CD4-positive, alpha-beta memory T cell (primary cell): ENCODE data around the gene RHOT1. TPM values are rescaled to one million over a fixed set of nuclear protein-coding genes. Genes with fewer than 3 reads are reported as not detected.
"Not testable (repeated sequence)": the region's sequence is repeated elsewhere in the genome, so short reads cannot be mapped to it uniquely, and the experiment has no call there.

Source experiments
- CTCF ChIA-PET: fragments of 350-600 bp; sonication (Branson Sonifier 250); formaldehyde crosslinking; loops from one replicate; lab custom pipeline; 2021; ENCODE audit warnings: inconsistent platforms; ENCODE audit not compliant: partially characterized antibody; lab: Charles Lee
- POLR2A ChIA-PET: fragments of 350-600 bp; sonication (Branson Sonifier 250); formaldehyde crosslinking; loops from one replicate; lab custom pipeline; 2021; ENCODE audit not compliant: partially characterized antibody; lab: Charles Lee
- DNase-seq, 5 donors: peaks; one replicate each; pipeline versions ENCODE4 v3.0.0 to v3.0.0-alpha.2; 2020 to 2022; ENCODE audit warnings: mixed read lengths in 1 of 5
- H3K27ac ChIP-seq: one replicate; pipeline ENCODE4 v1.7.0; 2013; ENCODE audit warnings: low read depth, low read length
- H3K27me3 ChIP-seq: 2 replicates; pipeline ENCODE4 v1.7.0; 2013; ENCODE audit warnings: mild to moderate bottlenecking, low read length, moderate library complexity; ENCODE audit not compliant: insufficient read depth
- H3K36me3 ChIP-seq: 2 replicates; pipeline ENCODE4 v1.7.0; 2013; ENCODE audit warnings: mild to moderate bottlenecking, low read length, moderate library complexity; ENCODE audit not compliant: insufficient read depth
- H3K4me1 ChIP-seq: 2 replicates; pipeline ENCODE4 v1.7.0; 2013; ENCODE audit warnings: mild to moderate bottlenecking, low read length, moderate library complexity; ENCODE audit not compliant: insufficient read depth
- H3K4me3 ChIP-seq, 2 donors: one replicate each; pipeline ENCODE4 v1.7.0; 2013; ENCODE audit warnings: low read length in 2 of 2, mild to moderate bottlenecking in 1 of 2
- H3K9me3 ChIP-seq, 2 donors: one replicate each; pipeline ENCODE4 v1.7.0; 2013; ENCODE audit warnings: low read length in 2 of 2, control low read depth in 1 of 2; ENCODE audit not compliant: control insufficient read depth in 1 of 2
- H3K27ac Mint-ChIP-seq, 7 donors: one replicate each; pipeline ENCODE4 v1.8.0; 2020 to 2021; ENCODE audit warnings: mixed read lengths in 7 of 7, mild to moderate bottlenecking in 6 of 7, inconsistent platforms in 3 of 7, moderate library complexity in 3 of 7
- H3K27me3 Mint-ChIP-seq, 2 donors: one replicate each; pipeline ENCODE4 v1.8.0; 2020 to 2021; ENCODE audit warnings: mixed read lengths in 2 of 2
- H3K36me3 Mint-ChIP-seq, 2 donors: one replicate each; pipeline ENCODE4 v1.8.0; 2020 to 2021; ENCODE audit warnings: mixed read lengths in 2 of 2, inconsistent platforms in 1 of 2, mild to moderate bottlenecking in 1 of 2
- H3K4me1 Mint-ChIP-seq, 4 donors: one replicate each; pipeline ENCODE4 v1.8.0; 2020 to 2021; ENCODE audit warnings: mixed read lengths in 4 of 4, mild to moderate bottlenecking in 1 of 4
- H3K4me3 Mint-ChIP-seq, 8 donors: one replicate each; pipeline ENCODE4 v1.8.0; 2020 to 2021; ENCODE audit warnings: mixed read lengths in 8 of 8, mild to moderate bottlenecking in 7 of 8, moderate library complexity in 6 of 8, inconsistent platforms in 3 of 8
- H3K9me3 Mint-ChIP-seq, 8 donors: one replicate each; pipeline ENCODE4 v1.8.0; 2020 to 2021; ENCODE audit warnings: mixed read lengths in 8 of 8, mild to moderate bottlenecking in 5 of 8, inconsistent platforms in 3 of 8, moderate library complexity in 1 of 8
- intact Hi-C: fragments of 100-400 bp; cut with micrococcal nuclease; formaldehyde crosslinking; loops from one replicate; pipeline ENCODE4 v1.15.1; 2023
- polyA plus RNA-seq, 2 donors: library from polyadenylated mRNA; unstranded; fragments of 300-500 nt; fragmentation: Illumina TruSeq; gene quantifications; one replicate each; pipeline ENCODE4 v1.2.3, GENCODE V29; 2021
- total RNA-seq, 2 experiments: library from RNA; stranded (reverse); gene quantifications; one replicate each; pipeline ENCODE4 v1.2.3, GENCODE V29; 2021

Gene RHOT1
- total and polyA plus RNA-seq, 4 experiments from 2014 or later, result 26.9 to 33.9 (median 29.9) TPM

DNA sequence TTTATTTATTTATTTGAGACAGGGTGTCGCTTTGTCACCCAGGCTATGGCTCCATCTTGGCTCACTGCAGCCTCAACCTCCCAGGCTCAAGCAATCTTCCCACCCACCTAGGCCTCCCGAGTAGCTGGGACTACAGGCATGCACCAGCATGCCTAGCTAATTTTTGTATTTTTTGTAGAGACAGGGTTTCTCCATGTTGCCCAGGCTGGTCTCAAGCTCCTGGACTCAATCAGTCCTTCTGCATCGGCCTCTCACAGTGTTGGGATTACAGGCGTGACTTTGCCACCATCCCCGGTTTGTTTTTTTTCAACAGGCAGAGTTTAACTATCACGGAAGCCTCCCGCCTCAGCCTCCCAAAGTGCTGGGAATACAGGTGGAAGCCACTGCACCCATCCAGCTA is 13.8 kb upstream of the RHOT1 start:
- Mint-ChIP-seq H3K4me1 (peaks cover 14 to 31% (median 22%) of the 10 kb centered on the region in 4 donors), H3K27ac (peak overlapping the region; percentile 41 to 93 (median 81)), H3K4me3 (peak overlapping the region; percentile 72 to 100 (median 97))
- CTCF ChIA-PET, result interaction anchor here (1.0 to 6.4 kb wide), 3 partner anchors 8 to 122 kb away, joined by 5 to 82 read pairs (median 5); partner anchors contain the start of genes LRRC37B and RHOT1
- not testable (repeated sequence) for H3K36me3 ChIP-seq, H3K4me3 ChIP-seq, DNase-seq, H3K36me3 Mint-ChIP-seq, H3K9me3 ChIP-seq, H3K9me3 Mint-ChIP-seq, H3K27me3 Mint-ChIP-seq, H3K27me3 ChIP-seq, H3K27ac ChIP-seq
- peaks cover 23% of the 10 kb centered on the region for H3K4me1 ChIP-seq
- POLR2A ChIA-PET, result interaction anchor here (0.8 to 2.8 kb wide), 4 partner anchors 13 to 191 kb away, joined by 3 to 11 read pairs (median 3); partner anchors contain the start of genes RHOT1 and SUZ12
- intact Hi-C loops, result loop anchor here (5.0 kb wide), 1 partner anchor 51 kb away; no protein-coding TSS in a partner anchor

DNA sequence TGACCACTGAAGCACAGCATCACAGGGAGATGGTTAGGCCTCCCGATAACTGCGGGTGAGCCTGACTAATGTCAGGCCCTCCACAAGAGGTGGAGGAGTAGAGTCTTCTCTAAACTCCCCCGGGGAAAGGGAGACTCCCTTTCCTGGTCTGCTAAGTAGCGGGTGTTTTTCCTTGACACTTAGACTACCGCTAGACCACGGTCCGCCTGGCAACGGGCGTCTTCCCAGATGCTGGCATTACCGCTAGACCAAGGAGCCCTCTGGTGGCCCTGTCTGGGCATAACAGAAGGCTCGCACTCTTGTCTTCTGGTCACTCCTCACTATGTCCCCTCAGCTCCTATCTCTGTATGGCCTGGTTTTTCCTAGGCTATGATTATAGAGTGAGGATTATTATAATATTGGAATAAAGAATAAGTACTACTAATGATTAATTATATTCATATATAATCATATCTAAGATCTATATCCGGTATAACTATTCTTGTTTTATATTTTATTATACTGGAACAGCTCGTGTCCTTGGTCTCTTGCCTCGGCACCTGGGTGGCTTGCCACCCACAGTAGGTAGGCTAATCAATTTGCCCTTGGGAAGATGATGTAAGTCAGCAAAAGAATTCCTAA is 6.7 kb upstream of the RHOT1 start:
- CTCF ChIA-PET, result interaction anchor here (0.7 to 5.7 kb wide), 6 partner anchors 8 to 234 kb away, joined by 3 to 50 read pairs (median 4); partner anchors contain the start of genes LRRC37B and UTP6
- H3K36me3 Mint-ChIP-seq, intact Hi-C loops, H3K4me1 ChIP-seq, H3K4me3 Mint-ChIP-seq, POLR2A ChIA-PET, H3K4me3 ChIP-seq, H3K36me3 ChIP-seq, H3K9me3 ChIP-seq, H3K27ac Mint-ChIP-seq, H3K27me3 Mint-ChIP-seq, H3K9me3 Mint-ChIP-seq, H3K27me3 ChIP-seq, H3K27ac ChIP-seq: not testable (repeated sequence)
- H3K4me1 Mint-ChIP-seq, result peaks cover 6 to 18% (median 12%) of the 10 kb centered on the region in 4 donors
- DNase-seq, result peak in 1 of 5 donors; percentile 18

DNA sequence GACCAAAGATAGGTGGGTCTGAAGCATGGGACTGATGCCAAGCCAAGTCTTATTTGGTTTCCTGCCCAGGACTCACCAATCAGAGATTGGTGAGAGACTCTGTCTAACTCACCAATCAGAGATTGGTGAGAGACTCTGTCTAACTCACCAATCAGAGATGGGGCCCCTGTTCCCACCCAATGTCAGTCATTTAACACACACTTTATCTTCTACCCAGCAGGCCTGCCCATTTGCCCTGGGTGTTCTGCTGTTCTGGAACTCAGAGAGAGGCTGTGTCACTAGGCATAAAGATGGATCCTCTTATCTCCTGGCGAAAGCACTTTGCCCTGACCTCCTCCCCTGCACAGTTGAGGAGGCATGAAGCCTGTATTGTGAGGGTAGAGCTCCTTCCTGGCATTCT is 5.4 kb upstream of the RHOT1 start:
- H3K4me1 ChIP-seq, result peaks cover 13% of the 10 kb centered on the region
- intact Hi-C loops, result no loop called here
- no peak overlapping the region for H3K4me3 ChIP-seq
- no peaks in the 10 kb centered on the region for H3K9me3 ChIP-seq
- peak in 1 of 5 donors; percentile 18 for DNase-seq
- Mint-ChIP-seq H3K36me3 (peaks cover 0 to 2% of the 10 kb centered on the region in 2 donors), H3K4me1 (peaks cover 11 to 29% (median 20%) of the 10 kb centered on the region in 4 donors), H3K27me3 (no peaks in the 10 kb centered on the region), H3K27ac (peak overlapping the region in 2 of 7 donors; percentile 41 to 64), H3K4me3 (no peak overlapping the region), H3K9me3 (no peaks in the 10 kb centered on the region)
- H3K36me3 ChIP-seq, result no peaks in the 10 kb centered on the region
- no peak overlapping the region for H3K27ac ChIP-seq
- no peaks in the 10 kb centered on the region for H3K27me3 ChIP-seq
- CTCF ChIA-PET, result interaction anchor here (0.8 to 5.7 kb wide), 6 partner anchors 9 to 236 kb away, joined by 3 to 50 read pairs (median 4); partner anchors contain the start of genes LRRC37B and UTP6
- POLR2A ChIA-PET, result no interaction called here

DNA sequence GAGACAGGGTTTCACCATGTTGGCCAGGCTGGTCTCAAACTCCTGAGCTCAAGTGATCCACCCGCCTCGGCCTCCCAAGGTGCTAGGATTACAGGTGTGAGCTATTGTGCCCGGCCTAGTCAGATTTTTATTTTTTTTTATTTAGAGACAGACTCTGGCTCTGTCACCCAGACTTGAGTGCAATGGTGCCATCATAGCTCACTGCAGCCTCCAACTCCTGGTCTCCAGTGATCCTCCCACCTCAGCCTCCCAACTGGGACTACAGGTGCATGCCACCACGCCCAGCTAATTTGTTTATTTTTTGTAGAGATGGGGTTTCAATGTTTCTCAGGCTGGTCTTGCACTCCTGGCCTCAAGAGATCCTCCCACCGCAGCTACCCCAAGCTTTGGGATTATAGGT is 2.8 kb upstream of the RHOT1 start:
- intact Hi-C loops, result loop anchor here (1.0 to 2.0 kb wide), 3 partner anchors 12 to 133 kb away; partner anchors contain the start of gene LRRC37B
- H3K27ac Mint-ChIP-seq, H3K27ac ChIP-seq, H3K4me3 ChIP-seq, H3K4me3 Mint-ChIP-seq, DNase-seq, H3K27me3 ChIP-seq, H3K36me3 ChIP-seq, H3K9me3 Mint-ChIP-seq, H3K27me3 Mint-ChIP-seq, H3K9me3 ChIP-seq: not testable (repeated sequence)
- peaks cover 32% of the 10 kb centered on the region for H3K4me1 ChIP-seq
- POLR2A ChIA-PET, result interaction anchor here (1.2 to 5.1 kb wide), 2 partner anchors 12 to 132 kb away, joined by 6 to 33 read pairs; partner anchors contain the start of gene LRRC37B
- CTCF ChIA-PET, result interaction anchor here (0.7 to 6.3 kb wide), 11 partner anchors 12 to 237 kb away, joined by 3 to 82 read pairs (median 3); partner anchors contain the start of gene LRRC37B
- Mint-ChIP-seq H3K4me1 (peaks cover 21 to 48% (median 34%) of the 10 kb centered on the region in 4 donors), H3K36me3 (peaks cover 0 to 10% of the 10 kb centered on the region in 2 donors)

DNA sequence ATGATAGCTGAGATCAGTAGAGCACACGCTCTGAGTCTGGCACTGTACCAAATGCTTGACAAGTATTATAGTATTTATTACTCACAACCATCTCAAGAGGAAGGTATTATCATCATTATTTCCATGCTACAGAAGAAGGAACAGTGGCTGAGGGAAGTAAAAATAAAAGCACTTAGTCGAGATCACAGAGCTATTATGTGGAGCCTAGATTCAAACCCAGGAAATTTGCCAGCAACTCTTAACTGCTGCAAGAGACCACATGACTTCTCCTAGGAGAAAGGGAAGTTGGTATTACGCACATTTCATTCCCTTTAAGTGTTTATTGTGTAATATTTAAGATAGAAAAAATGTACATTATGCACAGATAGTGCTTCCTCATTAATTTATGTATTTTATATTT is 1.0 kb upstream of the RHOT1 start:
- CTCF ChIA-PET, result interaction anchor here (0.8 to 6.3 kb wide), 8 partner anchors 8 to 240 kb away, joined by 3 to 82 read pairs (median 6); partner anchors contain the start of genes LRRC37B and UTP6
- Histone ChIP-seq H3K9me3 (no peaks in the 10 kb centered on the region), H3K36me3 (no peaks in the 10 kb centered on the region), H3K27ac (no peak overlapping the region), H3K4me3 (no peak overlapping the region), H3K4me1 (peaks cover 37% of the 10 kb centered on the region), H3K27me3 (no peaks in the 10 kb centered on the region)
- intact Hi-C loops, result no loop called here
- Mint-ChIP-seq H3K9me3 (no peaks in the 10 kb centered on the region), H3K27me3 (no peaks in the 10 kb centered on the region), H3K4me3 (peak overlapping the region; percentile 77 to 98 (median 84)), H3K4me1 (peaks cover 24 to 59% (median 40%) of the 10 kb centered on the region in 4 donors), H3K27ac (peak overlapping the region in 6 of 7 donors; percentile 24 to 89 (median 72)), H3K36me3 (peaks cover 0 to 10% of the 10 kb centered on the region in 2 donors)
- POLR2A ChIA-PET, result interaction anchor here (1.0 to 5.1 kb wide), 3 partner anchors 13 to 134 kb away, joined by 3 to 33 read pairs (median 11); partner anchors contain the start of gene LRRC37B
- DNase-seq, result no peak

DNA sequence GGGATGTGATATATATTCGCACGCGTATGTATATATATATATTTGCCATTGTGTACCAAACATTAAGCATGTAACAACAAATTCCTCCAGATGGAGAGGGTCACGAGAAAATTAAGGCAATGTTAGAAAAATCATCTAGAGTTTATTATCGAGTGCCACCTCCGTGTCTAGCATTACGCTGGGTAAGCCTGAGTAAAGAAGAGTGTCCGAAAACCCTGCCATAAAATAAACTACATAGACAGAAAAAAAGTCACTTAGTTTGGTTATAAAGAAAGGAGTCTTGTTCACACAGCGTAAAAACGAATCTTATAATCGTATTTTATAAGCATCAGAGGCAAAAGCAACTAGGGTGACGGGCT is 644 bp upstream of the RHOT1 start:
- intact Hi-C loops, result no loop called here
- H3K36me3 Mint-ChIP-seq, result peaks cover 0 to 10% of the 10 kb centered on the region in 2 donors
- peaks cover 37% of the 10 kb centered on the region for H3K4me1 ChIP-seq
- peak overlapping the region; percentile 57 to 81 for H3K4me3 ChIP-seq
- ChIA-PET POLR2A (interaction anchor here (1.0 to 5.1 kb wide), 5 partner anchors 14 to 653 kb away, joined by 3 to 33 read pairs (median 4); partner anchors contain the start of genes LRRC37B and UTP6), CTCF (interaction anchor here (0.7 to 6.3 kb wide), 9 partner anchors 9 to 135 kb away, joined by 3 to 82 read pairs (median 4); partner anchors contain the start of gene LRRC37B)
- peak overlapping the region; percentile 38 to 89 (median 85) for H3K27ac Mint-ChIP-seq
- no peaks in the 10 kb centered on the region for H3K9me3 ChIP-seq
- H3K4me1 Mint-ChIP-seq, result peaks cover 21 to 55% (median 37%) of the 10 kb centered on the region in 4 donors
- no peak for DNase-seq
- no peaks in the 10 kb centered on the region for H3K27me3 ChIP-seq
- no peaks in the 10 kb centered on the region for H3K9me3 Mint-ChIP-seq
- no peaks in the 10 kb centered on the region for H3K27me3 Mint-ChIP-seq
- peak overlapping the region; percentile 50 for H3K27ac ChIP-seq
- no peaks in the 10 kb centered on the region for H3K36me3 ChIP-seq
- H3K4me3 Mint-ChIP-seq, result peak overlapping the region; percentile 77 to 98 (median 84)
